HG02885 (cell line): Measurements from ENCODE around the gene KLHL14.
A peak's percentile ranks its signal among the peaks of the same experiment; 100 is the strongest.
"Not testable (repeated sequence)": the region's sequence is repeated elsewhere in the genome, so short reads cannot be mapped to it uniquely, and the experiment has no call there.

Experiments
- ATAC-seq: cut with Tn5 transposase; IDR thresholded peaks from one replicate; pipeline ENCODE4 v1.9.1; 2021; ENCODE audit warnings: mild to moderate bottlenecking; ENCODE audit not compliant: unreplicated experiment, poor library complexity

The KLHL14 gene, protein sequence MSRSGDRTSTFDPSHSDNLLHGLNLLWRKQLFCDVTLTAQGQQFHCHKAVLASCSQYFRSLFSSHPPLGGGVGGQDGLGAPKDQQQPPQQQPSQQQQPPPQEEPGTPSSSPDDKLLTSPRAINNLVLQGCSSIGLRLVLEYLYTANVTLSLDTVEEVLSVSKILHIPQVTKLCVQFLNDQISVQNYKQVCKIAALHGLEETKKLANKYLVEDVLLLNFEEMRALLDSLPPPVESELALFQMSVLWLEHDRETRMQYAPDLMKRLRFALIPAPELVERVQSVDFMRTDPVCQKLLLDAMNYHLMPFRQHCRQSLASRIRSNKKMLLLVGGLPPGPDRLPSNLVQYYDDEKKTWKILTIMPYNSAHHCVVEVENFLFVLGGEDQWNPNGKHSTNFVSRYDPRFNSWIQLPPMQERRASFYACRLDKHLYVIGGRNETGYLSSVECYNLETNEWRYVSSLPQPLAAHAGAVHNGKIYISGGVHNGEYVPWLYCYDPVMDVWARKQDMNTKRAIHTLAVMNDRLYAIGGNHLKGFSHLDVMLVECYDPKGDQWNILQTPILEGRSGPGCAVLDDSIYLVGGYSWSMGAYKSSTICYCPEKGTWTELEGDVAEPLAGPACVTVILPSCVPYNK

GRCh38 chr18:32772581-32773381 is at the start of gene KLHL14:
Gene KLHL14, minus strand, starts transcription at chr18:32773023. Its CDS starts 2,432 bp downstream, at chr18:32770591.
- ATAC-seq = no peak

GRCh38 chr18:32822197-32822596 is 49.4 kb upstream of the KLHL14 start:
- ATAC-seq = no peak

DNA sequence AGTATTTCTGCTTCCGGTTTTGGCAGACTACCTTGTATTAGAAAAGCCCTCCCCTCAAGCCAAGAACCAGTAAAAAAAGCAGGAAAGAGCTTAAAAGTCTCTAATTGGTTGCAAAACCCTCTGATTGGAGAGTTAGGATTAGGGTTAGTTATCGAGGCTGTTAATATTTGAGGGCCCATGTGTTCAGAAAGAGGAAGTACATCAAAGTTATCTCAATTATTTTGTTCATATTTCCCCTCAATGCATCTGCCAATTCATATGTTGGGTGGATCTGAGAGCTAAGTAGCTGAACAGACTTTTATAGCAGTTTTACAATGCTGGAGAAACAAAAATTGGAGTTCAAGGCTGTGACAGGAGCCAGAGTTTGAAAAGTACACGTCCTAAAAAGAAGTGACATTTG is 43.1 kb upstream of the KLHL14 start:
- ATAC-seq = no peak

GRCh38 chr18:32812342-32812741 is 39.5 kb upstream of the KLHL14 start:
- ATAC-seq = no peak

DNA sequence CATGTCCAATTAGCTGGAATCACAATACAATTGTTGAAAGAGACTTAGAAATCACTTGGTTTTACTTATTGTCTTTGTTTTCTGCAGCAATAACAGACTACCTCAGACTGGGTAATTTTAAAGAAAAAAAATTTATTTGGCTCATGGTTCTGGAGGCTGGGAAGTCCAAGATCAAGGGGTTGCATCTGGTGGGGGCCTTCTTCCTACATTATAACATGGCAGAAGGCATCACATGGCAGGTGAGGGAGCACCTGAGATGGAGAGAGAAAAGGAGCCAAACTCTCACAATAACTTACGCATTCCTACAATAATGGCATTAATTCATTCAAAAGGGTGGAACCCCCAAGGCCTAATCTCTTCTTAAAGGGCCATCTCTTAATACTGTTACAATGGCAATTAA is 37.5 kb upstream of the KLHL14 start:
- ATAC-seq = no peak

DNA sequence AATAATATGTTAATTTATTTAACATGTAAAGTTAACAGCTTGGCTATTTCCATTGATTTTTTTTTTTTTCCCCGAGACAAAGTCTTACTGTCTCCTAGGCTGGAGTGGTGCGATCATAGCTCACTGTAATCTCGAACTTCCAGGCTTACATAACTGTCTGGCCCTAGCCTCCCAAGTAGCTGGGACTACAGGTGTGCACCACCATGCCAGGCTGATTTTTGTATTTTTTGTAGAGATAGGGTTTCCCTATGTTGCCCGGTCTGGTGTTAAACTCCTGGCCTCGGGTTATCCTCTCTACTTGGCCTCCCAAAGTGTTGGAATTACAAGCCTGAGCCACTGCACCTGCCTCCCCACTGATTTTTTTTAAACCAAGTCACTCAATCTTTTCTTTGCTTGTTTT is 32.5 kb upstream of the KLHL14 start:
- no peak for ATAC-seq

DNA sequence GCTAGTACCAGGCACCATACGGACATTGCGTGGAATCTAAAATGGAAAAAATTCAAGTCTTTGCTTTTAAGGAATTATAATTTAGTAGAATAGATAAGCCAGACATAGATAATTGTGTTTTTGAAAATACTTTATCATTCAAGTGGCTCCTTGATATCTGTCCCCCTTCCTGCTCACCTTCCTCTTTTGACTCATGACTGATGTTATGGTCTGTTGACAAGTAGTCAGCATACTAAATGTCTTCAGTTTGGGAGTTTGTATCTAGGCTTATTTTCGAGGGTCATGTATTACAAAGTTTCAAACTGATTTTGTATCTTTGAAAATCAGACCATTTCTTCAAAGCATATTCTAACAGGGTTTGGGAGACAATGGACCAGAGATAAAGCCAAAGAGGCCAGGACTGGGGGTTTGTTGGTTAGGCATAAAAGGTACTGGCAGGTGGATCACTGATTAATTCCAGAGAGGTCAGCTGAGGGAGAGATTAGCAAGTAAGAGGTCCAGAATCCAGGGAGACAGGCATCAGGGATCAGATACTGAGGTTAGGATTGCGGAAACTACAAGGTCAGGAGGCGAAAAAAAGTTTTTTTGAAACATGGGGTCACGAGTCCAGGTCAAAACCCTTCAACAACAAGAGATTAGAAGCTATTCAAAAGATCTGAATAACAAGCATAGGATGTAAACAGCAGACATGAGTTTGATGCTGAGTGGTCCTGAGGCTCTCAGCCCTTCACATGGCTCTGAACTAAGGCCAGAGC is 31.5 kb upstream of the KLHL14 start:
- no peak for ATAC-seq

GRCh38 chr18:32803568-32803967 is 30.7 kb upstream of the KLHL14 start:
- peak; percentile 95 for ATAC-seq

DNA sequence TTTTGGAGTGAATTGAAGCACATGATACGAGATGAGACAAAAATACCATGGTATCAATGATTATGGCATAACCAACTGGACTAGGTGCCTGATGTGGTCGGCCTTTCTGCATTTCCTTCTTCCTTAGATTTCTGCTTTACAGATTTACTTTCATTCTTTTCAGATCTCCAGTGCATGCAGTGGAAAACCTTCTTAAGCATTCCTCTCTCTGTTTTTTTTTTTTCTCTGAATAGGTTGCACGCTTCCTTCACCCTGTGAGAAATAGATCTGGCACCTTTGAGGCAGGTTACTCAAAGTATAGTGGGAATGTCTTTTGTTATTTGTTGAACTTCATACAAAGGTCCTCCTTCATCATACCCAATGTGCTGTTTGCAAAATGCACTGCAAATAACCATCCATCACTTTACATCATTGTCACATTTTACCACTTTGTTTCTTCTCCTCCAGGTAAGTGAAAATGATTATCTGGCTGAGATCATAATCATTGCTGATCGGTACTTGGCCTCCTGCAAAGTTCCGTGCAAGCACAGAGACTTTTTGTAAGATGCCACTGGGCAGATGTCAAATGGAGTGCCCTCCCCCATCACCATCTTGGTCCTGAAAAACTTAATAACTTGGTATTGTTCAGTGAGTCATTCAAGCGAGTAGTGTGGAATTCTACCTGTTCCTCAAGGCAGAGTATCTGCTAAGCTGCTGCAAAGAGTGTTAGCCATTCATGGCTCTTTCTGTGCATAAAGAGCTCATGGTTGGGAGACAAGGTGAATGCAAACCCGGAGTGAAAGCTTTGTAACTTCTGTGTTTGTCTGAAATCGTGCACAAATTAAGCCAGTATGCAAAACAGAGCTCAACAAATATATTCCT is 30.0 kb upstream of the KLHL14 start:
- ATAC-seq = peak; percentile 66

DNA sequence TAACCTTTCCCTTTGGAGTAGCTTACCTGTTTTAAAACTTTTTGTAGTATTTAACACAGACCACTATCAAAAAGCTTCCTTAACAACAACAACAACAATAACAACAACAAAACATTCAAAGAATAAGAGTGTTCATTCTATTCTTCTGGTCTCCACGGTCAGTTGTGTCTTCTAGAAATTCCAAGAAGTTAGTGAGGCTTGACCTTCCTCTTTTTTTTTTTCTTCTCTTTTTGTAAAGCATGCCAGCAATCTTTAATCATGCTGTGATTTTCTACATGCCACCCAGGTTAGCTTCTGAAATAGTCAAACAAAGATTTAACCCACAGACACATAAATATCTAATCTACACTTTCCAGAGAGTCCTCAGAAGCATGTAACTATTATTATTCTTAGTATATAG is 28.4 kb upstream of the KLHL14 start:
- ATAC-seq = no peak

DNA sequence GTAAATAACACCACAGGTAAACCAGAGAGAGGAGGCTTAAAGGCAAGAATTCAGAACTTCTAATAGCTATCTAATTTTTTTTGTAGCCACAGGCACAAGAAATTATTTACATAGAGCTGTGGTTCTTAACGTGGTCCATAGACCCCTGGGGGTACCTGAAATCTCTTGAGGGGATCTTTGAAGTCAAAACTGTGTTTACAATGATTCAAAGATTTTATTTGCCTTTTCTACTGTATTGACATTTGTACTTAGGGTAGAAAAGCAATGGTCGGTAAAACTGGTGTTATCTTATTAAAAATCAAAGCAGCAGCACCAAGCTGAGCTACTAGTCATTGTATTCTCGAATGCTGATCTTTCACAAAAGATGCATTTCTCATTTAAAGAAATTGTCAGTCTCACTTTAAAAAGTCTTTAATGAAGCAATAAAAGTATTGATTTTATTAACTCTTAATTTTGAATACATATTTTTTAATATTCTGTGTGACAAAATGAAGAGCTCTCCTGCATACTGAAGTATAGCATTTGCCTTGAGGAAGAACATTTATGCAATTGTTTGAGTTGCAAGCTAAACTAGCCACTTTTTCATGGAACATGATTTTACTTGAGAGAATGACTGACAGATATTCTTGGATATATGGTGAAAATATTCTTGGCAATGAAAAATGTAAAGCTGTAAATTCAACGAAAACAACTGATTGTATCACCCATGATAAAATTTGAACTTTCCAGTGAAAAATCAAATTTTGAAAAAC is 25.6 kb upstream of the KLHL14 start:
- ATAC-seq = no peak

- ATAC-seq = not testable (repeated sequence)
These were observed 21.8 kb upstream of the KLHL14 start for GRCh38 chr18:32794667-32795066.

DNA sequence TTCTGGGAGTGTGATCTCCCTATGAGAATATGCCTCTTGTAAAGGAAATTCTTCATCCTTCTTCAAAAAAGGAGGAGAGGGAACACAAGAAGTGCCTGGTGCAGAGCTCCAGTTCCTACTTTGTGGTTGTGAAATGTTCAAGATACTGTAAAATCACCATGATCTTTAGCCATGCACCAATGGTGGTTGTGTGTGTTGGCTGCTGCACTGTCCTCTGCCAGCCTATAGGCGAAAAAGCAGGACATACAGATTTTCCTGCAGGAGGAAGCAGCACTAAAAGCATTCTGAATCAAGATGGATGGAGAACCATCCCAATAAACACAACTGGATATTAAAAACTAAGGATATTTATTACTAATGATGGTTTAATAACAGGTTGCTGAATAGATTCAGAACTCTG is 6.2 kb upstream of the KLHL14 start:
- ATAC-seq = no peak

GRCh38 chr18:32777049-32777448 is 4.2 kb upstream of the KLHL14 start:
- ATAC-seq = no peak

GRCh38 chr18:32776561-32776960 is 3.7 kb upstream of the KLHL14 start:
- ATAC-seq = no peak

- no peak for ATAC-seq
These were observed 2.8 kb upstream of the KLHL14 start for GRCh38 chr18:32775628-32776027.

GRCh38 chr18:32773382-32773712 is 524 bp upstream of the KLHL14 start:
- ATAC-seq = no peak

DNA sequence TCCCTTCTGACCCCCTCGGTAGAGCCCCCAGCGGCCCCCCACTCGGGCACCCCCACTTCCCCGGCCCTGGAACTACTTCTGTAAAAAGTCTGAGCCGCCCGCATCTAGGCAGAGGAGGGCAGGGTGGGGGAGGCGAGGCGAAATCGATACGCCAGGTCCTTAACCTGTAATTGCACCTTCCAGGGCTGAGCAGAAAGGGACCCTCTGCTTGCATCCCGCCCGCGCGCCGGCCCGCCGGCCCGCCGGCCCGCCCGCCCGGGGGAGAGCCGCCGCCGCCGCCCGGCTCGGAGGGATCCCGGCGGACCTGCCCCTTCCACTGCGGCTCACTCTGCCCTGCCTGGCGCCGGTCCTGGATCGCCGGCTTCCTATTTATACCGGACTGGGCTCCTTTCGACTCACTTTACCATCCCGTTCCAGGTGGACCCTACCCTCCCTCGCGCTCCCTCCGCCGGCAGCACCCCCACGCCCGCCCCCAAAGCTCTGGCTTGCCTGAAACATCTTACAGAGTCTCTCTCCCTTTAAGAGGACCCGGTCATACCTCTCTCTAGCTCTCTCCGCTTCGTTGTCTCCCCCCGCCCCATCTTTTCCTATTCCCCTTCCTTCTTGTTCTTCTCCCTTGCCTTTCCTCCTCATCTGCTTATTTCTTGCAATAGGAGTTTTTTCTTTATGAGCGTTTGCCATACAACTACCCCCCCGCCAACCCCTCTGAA is 797 bp downstream of the KLHL14 start:
- ATAC-seq = no peak
